Sigmoid colon (tissue), 4 donors: ENCODE results near the gene LEO1.

ENCODE experiments used
- POLR2A ChIP-seq, 2 donors: fragments of 450-650 bp; IDR thresholded peaks; one replicate each; pipeline ENCODE4 v1.6.1; 2016; ENCODE audit warnings: antibody characterized with exemption in 2 of 2, mild to moderate bottlenecking in 2 of 2, moderate library complexity in 2 of 2
- POLR2AphosphoS5 ChIP-seq, 4 donors: sonication (generic); formaldehyde crosslinking; IDR thresholded peaks; one replicate each; pipeline ENCODE4 v1.6.1; 2017; ENCODE audit warnings: antibody characterized with exemption in 4 of 4
- TF ChIP-seq, protein P1 (sequence below), 4 experiments: fragments of 450-650 bp in 3 of 4; fragments of 200-600 bp in 1 of 4; IDR thresholded peaks; one replicate each; pipeline ENCODE4 v1.5.1; 2016 to 2019; ENCODE audit warnings: antibody characterized with exemption in 4 of 4, mild to moderate bottlenecking in 3 of 4, moderate library complexity in 2 of 4

GRCh38 chr15:51936105-51936478 lies 35.5 kb downstream of the LEO1 start:
- TF ChIP-seq POLR2A (IDR thresholded peaks at IDR 0.05) (no peak), POLR2AphosphoS5 (IDR thresholded peaks at IDR 0.05) (no peak)
- TF ChIP-seq, protein P1, sequence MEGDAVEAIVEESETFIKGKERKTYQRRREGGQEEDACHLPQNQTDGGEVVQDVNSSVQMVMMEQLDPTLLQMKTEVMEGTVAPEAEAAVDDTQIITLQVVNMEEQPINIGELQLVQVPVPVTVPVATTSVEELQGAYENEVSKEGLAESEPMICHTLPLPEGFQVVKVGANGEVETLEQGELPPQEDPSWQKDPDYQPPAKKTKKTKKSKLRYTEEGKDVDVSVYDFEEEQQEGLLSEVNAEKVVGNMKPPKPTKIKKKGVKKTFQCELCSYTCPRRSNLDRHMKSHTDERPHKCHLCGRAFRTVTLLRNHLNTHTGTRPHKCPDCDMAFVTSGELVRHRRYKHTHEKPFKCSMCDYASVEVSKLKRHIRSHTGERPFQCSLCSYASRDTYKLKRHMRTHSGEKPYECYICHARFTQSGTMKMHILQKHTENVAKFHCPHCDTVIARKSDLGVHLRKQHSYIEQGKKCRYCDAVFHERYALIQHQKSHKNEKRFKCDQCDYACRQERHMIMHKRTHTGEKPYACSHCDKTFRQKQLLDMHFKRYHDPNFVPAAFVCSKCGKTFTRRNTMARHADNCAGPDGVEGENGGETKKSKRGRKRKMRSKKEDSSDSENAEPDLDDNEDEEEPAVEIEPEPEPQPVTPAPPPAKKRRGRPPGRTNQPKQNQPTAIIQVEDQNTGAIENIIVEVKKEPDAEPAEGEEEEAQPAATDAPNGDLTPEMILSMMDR (IDR thresholded peaks at IDR 0.05) = no peak
